ENCODE data around the gene RIC3. TPM values are rescaled to one million over a fixed set of nuclear protein-coding genes. Genes with fewer than 3 reads are reported as not detected.
A peak's percentile ranks its signal among the peaks of the same experiment; 100 is the strongest.

RIC3 gene
- total and polyA plus RNA-seq, 4 donors, result 38.2 to 56.1 (median 54.1) TPM

DNA sequence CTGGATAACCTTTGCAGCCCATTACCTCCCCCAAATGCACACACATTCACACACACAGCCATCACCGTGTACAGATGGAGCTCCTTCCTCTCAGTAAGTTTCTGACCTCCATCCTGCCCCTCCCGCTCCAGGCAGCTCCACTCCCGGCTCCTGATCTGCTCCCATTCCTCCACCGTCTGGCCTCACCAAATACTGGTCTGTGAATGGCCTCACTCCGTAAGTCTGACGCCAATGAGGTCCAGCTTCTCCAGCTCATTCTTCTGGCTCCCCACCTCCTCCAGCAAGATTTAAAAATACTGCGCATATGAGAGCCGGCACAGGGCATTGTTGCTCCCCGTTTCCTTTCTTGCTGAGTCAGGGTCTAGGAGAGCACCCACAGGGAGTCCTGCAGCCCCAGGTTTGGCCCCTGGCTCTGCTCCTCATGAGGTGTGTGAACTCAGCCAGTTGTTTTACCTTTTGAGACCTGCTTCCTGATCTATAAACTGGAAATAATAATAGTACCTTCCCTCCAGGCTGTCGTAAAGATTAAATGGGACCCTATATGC is 101.8 kb downstream of the RIC3 start:
- Histone ChIP-seq H3K36me3 (ENCODE audit: control insufficient read depth, insufficient read depth, low read length) (peaks cover 5% of the 10 kb centered on the region), H3K27ac (ENCODE audit: low read depth, low read length) (peak overlapping the region; percentile 75), H3K27me3 (ENCODE audit: control insufficient read depth, insufficient read depth, low read length) (no peaks in the 10 kb centered on the region), H3K9me3 (ENCODE audit: control insufficient read depth, insufficient read depth, low read length) (no peaks in the 10 kb centered on the region), H3K4me1 (ENCODE audit: control insufficient read depth, insufficient read depth, low read length) (peaks cover 37% of the 10 kb centered on the region), H3K4me3 (ENCODE audit: low read depth, low read length) (no peak overlapping the region)
- WGBS (ENCODE audit: insufficient coverage), result 59% methylated on average over 9 of the region's 10 CpGs
- DNase-seq (ENCODE audit: low read depth in 4 of 6, low spot score in 6 of 6), result peak in 1 of 6 donors; percentile 8

DNA sequence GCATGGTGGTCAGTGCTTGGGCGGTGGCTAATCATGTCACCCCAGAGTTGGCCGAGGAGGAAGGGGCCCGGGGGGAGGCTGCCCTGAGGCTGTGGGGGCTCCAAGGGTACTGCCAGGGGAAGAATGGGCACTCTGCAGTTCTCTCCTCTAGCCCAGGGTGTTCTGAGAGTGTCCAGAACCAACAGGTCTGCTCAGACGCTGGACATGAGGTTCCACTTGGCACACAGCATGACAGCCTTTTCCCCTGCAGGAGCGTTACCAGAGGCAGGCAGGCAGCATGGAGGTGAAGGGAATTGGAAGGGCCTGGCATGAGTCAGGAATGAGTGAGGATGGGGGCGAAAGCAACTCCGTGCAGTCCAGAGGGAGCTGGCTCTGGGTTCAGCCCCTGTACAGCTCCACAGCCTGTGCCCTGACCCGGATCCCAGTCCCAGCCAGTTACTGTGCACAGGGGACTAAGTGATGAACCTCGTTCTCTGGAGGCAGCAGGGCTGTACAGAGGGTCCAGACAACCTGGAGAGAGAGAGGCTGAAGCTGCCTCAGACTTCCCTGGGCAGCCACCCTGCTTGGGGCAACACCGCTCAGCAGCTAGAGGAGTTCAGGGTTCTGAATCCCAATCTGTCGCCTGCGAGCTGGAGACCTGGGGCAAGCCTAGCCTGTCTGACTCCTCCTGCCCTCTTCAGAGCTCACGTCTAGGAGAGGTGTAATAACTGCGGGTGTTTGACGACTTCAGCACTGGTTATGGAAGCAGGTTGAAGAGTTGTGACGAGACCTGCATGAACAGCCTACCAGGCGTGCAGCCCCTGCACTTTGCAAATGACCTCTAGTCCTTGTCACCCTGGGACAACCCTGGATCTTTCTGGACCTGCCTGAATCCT is 102.6 kb downstream of the RIC3 start:
- H3K36me3 ChIP-seq (ENCODE audit: control insufficient read depth, insufficient read depth, low read length), result peaks cover 11% of the 10 kb centered on the region
- peaks cover 40% of the 10 kb centered on the region for H3K4me1 ChIP-seq (ENCODE audit: control insufficient read depth, insufficient read depth, low read length)
- no peak overlapping the region for H3K4me3 ChIP-seq (ENCODE audit: low read depth, low read length)
- H3K27me3 ChIP-seq (ENCODE audit: control insufficient read depth, insufficient read depth, low read length), result no peaks in the 10 kb centered on the region
- DNase-seq (ENCODE audit: low read depth in 4 of 6, low spot score in 6 of 6), result peak in 1 of 6 donors; percentile 1
- no peak overlapping the region for H3K27ac ChIP-seq (ENCODE audit: low read depth, low read length)
- 80% methylated on average over 15 of the region's 17 CpGs for WGBS (ENCODE audit: insufficient coverage)
- H3K9me3 ChIP-seq (ENCODE audit: control insufficient read depth, insufficient read depth, low read length), result no peaks in the 10 kb centered on the region

DNA sequence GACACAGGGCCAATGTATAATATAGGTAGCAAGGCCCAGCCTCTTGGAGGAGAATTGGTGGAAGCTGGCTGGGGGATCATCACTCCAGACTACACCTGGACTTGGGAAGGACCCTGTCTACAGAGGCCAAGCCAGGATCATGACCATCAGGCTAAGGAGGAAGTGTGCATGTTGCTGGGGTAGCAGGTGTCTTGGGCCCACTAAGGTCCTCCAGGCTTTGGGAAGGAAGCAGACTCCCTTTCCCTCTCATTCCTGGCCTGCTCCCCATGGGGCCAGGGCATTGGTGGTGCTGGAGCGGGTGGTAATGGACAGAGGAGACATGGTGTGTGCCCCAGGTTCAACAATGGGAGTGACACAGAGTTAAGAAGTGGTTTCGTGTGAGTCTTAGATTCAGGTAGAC is 103.8 kb downstream of the RIC3 start:
- Histone ChIP-seq H3K27ac (ENCODE audit: low read depth, low read length) (no peak overlapping the region), H3K27me3 (ENCODE audit: control insufficient read depth, insufficient read depth, low read length) (no peaks in the 10 kb centered on the region), H3K9me3 (ENCODE audit: control insufficient read depth, insufficient read depth, low read length) (no peaks in the 10 kb centered on the region), H3K4me1 (ENCODE audit: control insufficient read depth, insufficient read depth, low read length) (peaks cover 48% of the 10 kb centered on the region), H3K36me3 (ENCODE audit: control insufficient read depth, insufficient read depth, low read length) (peaks cover 13% of the 10 kb centered on the region), H3K4me3 (ENCODE audit: low read depth, low read length) (no peak overlapping the region)
- DNase-seq (ENCODE audit: low read depth in 4 of 6, low spot score in 6 of 6), result no peak
- WGBS (ENCODE audit: insufficient coverage), result 100% methylated on average over 2 of the region's 2 CpGs

DNA sequence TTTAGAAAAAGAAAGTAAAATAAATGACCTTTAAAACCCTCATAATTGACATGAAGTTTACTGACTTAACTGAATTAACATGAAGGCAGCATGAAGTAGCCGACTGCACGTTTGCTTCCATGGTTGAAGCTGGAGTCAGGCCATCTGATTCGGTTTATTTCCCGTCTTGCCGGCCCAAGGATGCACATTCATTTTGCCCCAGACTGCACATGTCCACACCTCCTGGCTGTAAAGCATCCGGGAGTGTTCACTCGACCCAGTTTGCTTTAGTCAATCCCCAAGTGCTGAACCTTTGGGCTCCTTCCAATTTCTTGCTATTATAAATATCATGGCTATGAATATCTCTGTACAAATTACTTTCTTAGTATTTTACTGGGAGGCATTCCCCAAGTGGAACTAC is 105.5 kb downstream of the RIC3 start:
- H3K27me3 ChIP-seq (ENCODE audit: control insufficient read depth, insufficient read depth, low read length), result no peaks in the 10 kb centered on the region
- H3K4me1 ChIP-seq (ENCODE audit: control insufficient read depth, insufficient read depth, low read length), result peaks cover 48% of the 10 kb centered on the region
- no peak overlapping the region for H3K27ac ChIP-seq (ENCODE audit: low read depth, low read length)
- H3K36me3 ChIP-seq (ENCODE audit: control insufficient read depth, insufficient read depth, low read length), result peaks cover 13% of the 10 kb centered on the region
- H3K4me3 ChIP-seq (ENCODE audit: low read depth, low read length), result no peak overlapping the region
- peak in 1 of 6 donors; percentile 46 for DNase-seq (ENCODE audit: low read depth in 4 of 6, low spot score in 6 of 6)
- H3K9me3 ChIP-seq (ENCODE audit: control insufficient read depth, insufficient read depth, low read length), result no peaks in the 10 kb centered on the region
- WGBS (ENCODE audit: insufficient coverage), result 63% methylated on average over 7 of the region's 7 CpGs

DNA sequence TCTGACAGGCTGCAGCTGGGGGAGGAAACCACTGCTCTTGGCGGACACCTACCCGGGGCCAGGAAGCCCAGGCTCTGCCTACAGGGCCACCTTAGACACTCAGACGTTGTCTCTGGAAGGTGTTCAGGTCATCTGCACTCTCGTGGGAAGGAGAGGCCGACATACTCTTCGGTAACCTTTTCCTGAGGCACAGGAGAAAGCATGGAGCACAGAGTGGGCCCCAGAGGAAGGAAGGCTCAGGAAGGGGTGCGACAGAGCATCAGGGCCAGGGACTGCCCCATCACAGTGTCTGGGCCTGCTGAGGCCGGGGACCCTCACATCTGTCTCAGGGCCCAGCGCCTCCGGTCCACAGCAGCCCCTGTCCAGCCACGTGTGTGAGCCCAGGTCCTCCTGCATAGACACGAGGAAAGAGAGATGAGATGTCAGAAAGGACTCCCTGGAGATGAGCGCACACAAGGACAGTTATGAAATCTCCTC is 106.0 kb downstream of the RIC3 start:
- H3K4me1 ChIP-seq (ENCODE audit: control insufficient read depth, insufficient read depth, low read length), result peaks cover 44% of the 10 kb centered on the region
- no peak overlapping the region for H3K4me3 ChIP-seq (ENCODE audit: low read depth, low read length)
- WGBS (ENCODE audit: insufficient coverage), result 85% methylated on average over 12 of the region's 13 CpGs
- no peak overlapping the region for H3K27ac ChIP-seq (ENCODE audit: low read depth, low read length)
- peak in 1 of 6 donors; percentile 0 for DNase-seq (ENCODE audit: low read depth in 4 of 6, low spot score in 6 of 6)
- H3K36me3 ChIP-seq (ENCODE audit: control insufficient read depth, insufficient read depth, low read length), result peaks cover 13% of the 10 kb centered on the region
- H3K9me3 ChIP-seq (ENCODE audit: control insufficient read depth, insufficient read depth, low read length), result no peaks in the 10 kb centered on the region
- H3K27me3 ChIP-seq (ENCODE audit: control insufficient read depth, insufficient read depth, low read length), result no peaks in the 10 kb centered on the region

DNA sequence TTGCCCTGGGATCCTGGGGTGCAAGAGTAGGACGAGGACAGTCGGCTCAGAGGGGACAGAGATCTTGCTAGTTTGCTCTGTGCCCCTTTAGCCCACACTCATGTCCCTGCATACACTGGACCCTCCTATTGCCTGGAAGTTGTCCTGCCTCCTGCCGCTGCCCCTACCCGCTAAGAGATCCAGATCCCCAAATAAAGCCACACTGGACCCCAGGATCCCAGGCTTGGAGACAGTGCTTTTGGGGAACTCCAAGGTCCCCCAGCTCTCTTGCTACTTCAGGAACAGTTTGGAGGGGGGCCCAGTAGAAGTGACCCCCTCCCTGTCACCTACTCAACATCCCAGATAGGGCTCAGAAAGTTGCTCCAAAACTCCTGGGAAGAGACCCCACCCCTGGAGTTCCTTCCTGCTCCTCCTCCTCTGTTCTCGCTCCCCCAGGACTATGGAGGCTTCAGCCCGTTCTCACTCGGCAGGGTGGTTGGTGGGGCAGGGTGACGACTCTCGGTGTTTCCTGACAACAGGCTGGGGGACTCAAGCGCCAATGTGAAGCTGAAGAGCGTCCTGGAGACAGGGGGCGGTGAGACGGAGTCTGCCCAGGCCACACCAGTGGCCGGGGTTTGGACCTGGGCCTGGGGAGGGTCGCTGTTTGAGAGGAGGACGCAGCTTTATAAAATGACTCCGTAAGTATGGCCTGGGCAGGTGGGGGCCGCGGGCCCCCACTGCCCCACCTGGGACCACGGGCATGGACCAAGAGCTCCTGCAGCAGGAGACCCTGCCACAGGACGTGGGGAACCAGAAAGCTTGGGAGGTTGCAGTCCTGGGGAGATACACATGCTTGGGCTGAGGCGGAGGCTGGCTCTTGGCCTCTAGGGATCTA is 107.0 kb downstream of the RIC3 start:
- H3K27ac ChIP-seq (ENCODE audit: low read depth, low read length), result no peak overlapping the region
- DNase-seq (ENCODE audit: low read depth in 4 of 6, low spot score in 6 of 6), result peak in 1 of 6 donors; percentile 1
- H3K4me1 ChIP-seq (ENCODE audit: control insufficient read depth, insufficient read depth, low read length), result peaks cover 36% of the 10 kb centered on the region
- no peaks in the 10 kb centered on the region for H3K9me3 ChIP-seq (ENCODE audit: control insufficient read depth, insufficient read depth, low read length)
- H3K27me3 ChIP-seq (ENCODE audit: control insufficient read depth, insufficient read depth, low read length), result no peaks in the 10 kb centered on the region
- WGBS (ENCODE audit: insufficient coverage), result 85% methylated on average over 21 of the region's 22 CpGs
- peaks cover 13% of the 10 kb centered on the region for H3K36me3 ChIP-seq (ENCODE audit: control insufficient read depth, insufficient read depth, low read length)
- H3K4me3 ChIP-seq (ENCODE audit: low read depth, low read length), result no peak overlapping the region

DNA sequence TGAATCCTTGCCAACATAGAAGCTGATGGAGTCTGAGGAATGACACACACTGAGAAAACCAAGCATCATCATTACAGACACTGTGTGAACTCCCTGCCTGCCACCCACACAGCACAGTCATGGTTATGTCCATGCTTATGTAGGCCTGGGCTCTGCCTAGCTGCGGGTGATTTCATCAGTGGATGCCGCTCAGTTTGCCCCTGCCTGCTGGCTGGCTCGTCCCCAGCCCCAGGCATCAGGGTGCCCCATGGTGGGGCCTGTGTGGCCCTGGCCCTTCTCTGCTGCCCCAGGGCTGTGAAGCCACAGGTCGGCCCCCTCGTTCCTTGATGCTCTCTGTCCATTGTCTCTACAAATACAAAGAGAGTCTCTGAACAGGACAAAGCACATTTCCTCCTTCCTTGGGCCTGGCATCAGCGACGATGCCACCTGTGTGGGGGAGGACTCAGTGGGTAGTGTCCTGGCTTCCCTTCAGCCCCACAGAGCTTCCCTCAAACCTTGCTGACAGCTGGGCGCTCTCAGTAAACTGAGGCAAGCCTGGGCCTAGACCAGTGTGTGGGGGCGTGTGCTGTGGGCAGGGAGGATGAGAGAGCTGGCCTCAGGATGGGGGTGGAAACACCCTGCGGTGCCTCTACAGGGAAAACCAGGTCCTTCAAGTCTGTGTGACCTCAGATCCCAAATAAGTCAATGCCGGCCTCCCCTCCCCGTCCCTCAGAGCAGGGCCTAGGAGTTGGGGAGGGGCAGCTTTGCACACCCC is 107.8 kb downstream of the RIC3 start:
- DNase-seq (ENCODE audit: low read depth in 4 of 6, low spot score in 6 of 6), result peak in 1 of 6 donors; percentile 30
- peaks cover 36% of the 10 kb centered on the region for H3K4me1 ChIP-seq (ENCODE audit: control insufficient read depth, insufficient read depth, low read length)
- H3K27me3 ChIP-seq (ENCODE audit: control insufficient read depth, insufficient read depth, low read length), result no peaks in the 10 kb centered on the region
- H3K4me3 ChIP-seq (ENCODE audit: low read depth, low read length), result no peak overlapping the region
- no peaks in the 10 kb centered on the region for H3K9me3 ChIP-seq (ENCODE audit: control insufficient read depth, insufficient read depth, low read length)
- H3K27ac ChIP-seq (ENCODE audit: low read depth, low read length), result no peak overlapping the region
- 76% methylated on average over 6 of the region's 12 CpGs for WGBS (ENCODE audit: insufficient coverage)
- peaks cover 13% of the 10 kb centered on the region for H3K36me3 ChIP-seq (ENCODE audit: control insufficient read depth, insufficient read depth, low read length)

DNA sequence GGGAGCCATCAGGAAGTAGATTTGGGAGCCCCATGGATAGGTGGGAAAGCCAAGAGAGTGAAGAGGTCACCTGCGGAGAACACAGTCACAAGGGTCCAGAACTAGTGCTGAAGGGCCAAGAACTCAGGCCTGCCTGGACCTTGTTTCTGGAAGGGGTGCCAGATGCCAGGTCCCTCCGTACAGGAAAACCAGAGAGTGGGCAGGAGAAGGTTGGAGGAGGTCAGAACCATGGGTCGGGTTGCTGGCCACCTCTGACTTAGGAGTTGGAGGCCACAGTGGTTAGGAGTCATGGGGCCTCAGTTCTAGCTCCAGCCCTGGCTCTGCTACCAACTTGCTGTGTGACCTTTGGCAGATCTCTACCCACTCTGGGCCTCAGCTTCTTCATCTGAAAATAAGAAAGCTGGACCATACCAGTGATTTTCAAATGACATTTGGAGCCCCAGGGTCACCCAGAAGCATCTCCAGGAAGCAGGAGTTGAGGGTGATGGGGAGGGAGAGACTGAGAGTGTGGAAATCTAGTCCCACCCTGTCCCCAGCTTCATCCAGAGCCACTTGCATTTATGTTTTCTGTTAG is 108.6 kb downstream of the RIC3 start:
- no peak overlapping the region for H3K4me3 ChIP-seq (ENCODE audit: low read depth, low read length)

More for the DNA sequence above, 108.6 kb downstream of the RIC3 start:
- no peaks in the 10 kb centered on the region for H3K9me3 ChIP-seq (ENCODE audit: control insufficient read depth, insufficient read depth, low read length)
- H3K27ac ChIP-seq (ENCODE audit: low read depth, low read length), result peak overlapping the region; percentile 44
- H3K4me1 ChIP-seq (ENCODE audit: control insufficient read depth, insufficient read depth, low read length), result peaks cover 39% of the 10 kb centered on the region
- peaks cover 11% of the 10 kb centered on the region for H3K36me3 ChIP-seq (ENCODE audit: control insufficient read depth, insufficient read depth, low read length)
- 94% methylated on average over 3 of the region's 3 CpGs for WGBS (ENCODE audit: insufficient coverage)
- DNase-seq (ENCODE audit: low read depth in 4 of 6, low spot score in 6 of 6), result no peak
- no peaks in the 10 kb centered on the region for H3K27me3 ChIP-seq (ENCODE audit: control insufficient read depth, insufficient read depth, low read length)

Measured in spinal cord (tissue), 10 donors.